Tibial artery (tissue), 4 donors: ENCODE data around the gene CFAP74.

Source experiments
- DNase-seq, 2 donors: peaks; one replicate each; pipeline ENCODE4 v3.0.0-alpha.2; 2019
- H3K27ac ChIP-seq, 2 donors: fragments of 200-600 bp; sonication (generic) in 1 of 2; 1 replicate in 1 of 2; 2 replicates in 1 of 2; pipeline ENCODE4 v1.5.1; 2018 to 2019; ENCODE audit warnings: mild to moderate bottlenecking in 1 of 2
- H3K27me3 ChIP-seq, 2 donors: fragments of 200-600 bp; sonication (generic) in 1 of 2; one replicate each; pipeline versions ENCODE4 v1.5.1 to v1.6.0; 2016 to 2019
- H3K36me3 ChIP-seq, 3 donors: fragments of 200-600 bp; sonication (generic) in 2 of 3; one replicate each; pipeline ENCODE4 v1.5.1; 2016 to 2019; ENCODE audit warnings: mild to moderate bottlenecking in 2 of 3
- H3K4me1 ChIP-seq, 4 donors: fragments of 200-600 bp; sonication (generic) in 2 of 4; 1 replicate in 3 of 4; 2 replicates in 1 of 4; pipeline ENCODE4 v1.5.1; 2016 to 2019
- H3K4me3 ChIP-seq, 2 donors: fragments of 200-600 bp; sonication (generic) in 1 of 2; 1 replicate in 1 of 2; 2 replicates in 1 of 2; pipeline ENCODE4 v1.5.1; 2018 to 2019; ENCODE audit warnings: mild to moderate bottlenecking in 2 of 2
- H3K9me3 ChIP-seq, 3 donors: fragments of 200-600 bp; sonication (generic) in 1 of 3; one replicate each; pipeline ENCODE4 v1.5.1; 2016 to 2019
- CTCF ChIP-seq, 2 experiments: fragments of 200-600 bp in 1 of 2; fragments of 450-650 bp in 1 of 2; IDR thresholded peaks; one replicate each; pipeline ENCODE4 v1.5.1; 2017 to 2019; ENCODE audit warnings: antibody characterized with exemption in 2 of 2, mild to moderate bottlenecking in 1 of 2, moderate library complexity in 1 of 2
- intact Hi-C: fragments of 100-400 bp; cut with DNase I; formaldehyde crosslinking; loops from one replicate; pipeline ENCODE4 v1.15.0; 2023; ENCODE audit warnings: low total_unique reads

CFAP74 gene

GRCh38 chr1:1989789-1990188 is 13.8 kb downstream of the CFAP74 start:
- H3K36me3 ChIP-seq = no peaks in the 10 kb centered on the region
- peaks cover 0 to 71% of the 10 kb centered on the region in 2 donors for H3K27me3 ChIP-seq
- H3K27ac ChIP-seq = no peak overlapping the region
- H3K9me3 ChIP-seq = no peaks in the 10 kb centered on the region
- no peak for DNase-seq
- intact Hi-C loops = no loop called here
- TF ChIP-seq CTCF (IDR thresholded peaks at IDR 0.05) = no peak
- H3K4me3 ChIP-seq = no peak overlapping the region
- H3K4me1 ChIP-seq = peaks cover 0 to 6% (median 1%) of the 10 kb centered on the region in 4 donors

GRCh38 chr1:1989102-1989542 is 14.5 kb downstream of the CFAP74 start:
- no peaks in the 10 kb centered on the region for H3K36me3 ChIP-seq
- TF ChIP-seq CTCF (IDR thresholded peaks at IDR 0.05) = no peak
- no peak overlapping the region for H3K4me3 ChIP-seq
- no peak for DNase-seq
- peaks cover 0 to 69% of the 10 kb centered on the region in 2 donors for H3K27me3 ChIP-seq
- H3K9me3 ChIP-seq = no peaks in the 10 kb centered on the region
- peaks cover 0 to 6% (median 1%) of the 10 kb centered on the region in 4 donors for H3K4me1 ChIP-seq
- no peak overlapping the region for H3K27ac ChIP-seq
- intact Hi-C loops = no loop called here

GRCh38 chr1:1988061-1988945 is 15.3 kb downstream of the CFAP74 start:
- peaks cover 0 to 69% of the 10 kb centered on the region in 2 donors for H3K27me3 ChIP-seq

GRCh38 chr1:1987142-1987510 is 16.5 kb downstream of the CFAP74 start:
- peaks cover 0 to 69% of the 10 kb centered on the region in 2 donors for H3K27me3 ChIP-seq
- no peak overlapping the region for H3K4me3 ChIP-seq
- intact Hi-C loops = no loop called here

More at GRCh38 chr1:1988061-1988945, 15.3 kb downstream of the CFAP74 start:
- intact Hi-C loops = no loop called here
- peaks cover 0 to 6% (median 1%) of the 10 kb centered on the region in 4 donors for H3K4me1 ChIP-seq
- DNase-seq = no peak
- no peak for TF ChIP-seq CTCF (IDR thresholded peaks at IDR 0.05)
- no peak overlapping the region for H3K27ac ChIP-seq
- no peaks in the 10 kb centered on the region for H3K9me3 ChIP-seq
- H3K36me3 ChIP-seq = no peaks in the 10 kb centered on the region
- no peak overlapping the region for H3K4me3 ChIP-seq

GRCh38 chr1:1986451-1987141 is 17.0 kb downstream of the CFAP74 start:
- Histone ChIP-seq H3K36me3 (no peaks in the 10 kb centered on the region), H3K27ac (no peak overlapping the region), H3K4me3 (no peak overlapping the region), H3K4me1 (peaks cover 0 to 6% (median 1%) of the 10 kb centered on the region in 4 donors), H3K27me3 (peaks cover 0 to 65% of the 10 kb centered on the region in 2 donors), H3K9me3 (no peaks in the 10 kb centered on the region)
- no peak for DNase-seq
- TF ChIP-seq CTCF (IDR thresholded peaks at IDR 0.05) = no peak
- intact Hi-C loops = no loop called here

More at GRCh38 chr1:1987142-1987510, 16.5 kb downstream of the CFAP74 start:
- no peaks in the 10 kb centered on the region for H3K36me3 ChIP-seq
- H3K4me1 ChIP-seq = peaks cover 0 to 6% (median 1%) of the 10 kb centered on the region in 4 donors
- no peak for DNase-seq
- TF ChIP-seq CTCF (IDR thresholded peaks at IDR 0.05) = no peak
- no peak overlapping the region for H3K27ac ChIP-seq
- no peaks in the 10 kb centered on the region for H3K9me3 ChIP-seq
